Peyer's patch (tissue), 4 donors: Measurements from ENCODE around the gene PHRF1.

ENCODE experiments used
- POLR2A ChIP-seq, 2 donors: fragments of 450-650 bp; IDR thresholded peaks; one replicate each; pipeline ENCODE4 v1.5.1; 2017; ENCODE audit warnings: antibody characterized with exemption in 2 of 2, mild to moderate bottlenecking in 2 of 2, moderate library complexity in 2 of 2
- TF ChIP-seq, protein P1 (sequence below), 6 experiments: fragments of 450-650 bp in 4 of 6; fragments of 200-600 bp in 2 of 6; sonication (generic) in 1 of 6; IDR thresholded peaks; one replicate each; pipeline ENCODE4 v1.5.1; 2017 to 2019; ENCODE audit warnings: antibody characterized with exemption in 6 of 6, mild to moderate bottlenecking in 3 of 6, moderate library complexity in 1 of 6

DNA sequence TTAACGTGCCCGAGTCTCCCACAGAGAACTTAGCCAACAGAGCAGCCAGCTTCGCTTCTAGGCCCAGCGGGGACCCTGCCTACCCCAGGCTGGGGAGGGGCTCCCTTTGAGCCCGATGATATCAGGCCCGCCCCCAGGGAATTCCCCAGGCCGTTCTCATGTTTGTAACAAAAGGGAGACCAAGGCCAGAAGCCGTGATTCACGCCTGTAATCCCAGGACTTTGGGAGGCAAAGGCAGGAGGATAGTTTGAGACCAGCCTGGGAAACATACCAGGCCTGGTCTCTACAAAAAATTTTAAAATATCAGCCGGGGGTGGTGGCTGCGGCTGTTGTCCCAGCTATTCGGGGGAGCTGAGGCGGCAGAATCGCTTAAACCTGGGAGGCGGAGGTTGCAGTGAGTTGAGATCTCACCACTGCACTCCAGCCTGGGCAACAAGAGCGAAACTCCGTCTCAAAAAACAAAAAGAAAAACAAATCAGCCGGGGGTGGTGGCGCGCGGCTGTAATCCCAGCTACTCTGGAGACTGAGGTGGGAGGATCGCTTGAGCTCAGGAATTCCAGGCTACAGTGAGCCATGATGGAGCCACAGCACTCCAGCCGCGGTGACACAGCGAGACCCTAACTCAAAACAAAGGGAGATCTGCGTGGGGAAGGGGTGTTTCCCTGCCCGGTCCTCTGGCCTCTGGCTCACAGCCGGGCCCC, 62.5 kb downstream of the PHRF1 start:
- TF ChIP-seq, protein P1, sequence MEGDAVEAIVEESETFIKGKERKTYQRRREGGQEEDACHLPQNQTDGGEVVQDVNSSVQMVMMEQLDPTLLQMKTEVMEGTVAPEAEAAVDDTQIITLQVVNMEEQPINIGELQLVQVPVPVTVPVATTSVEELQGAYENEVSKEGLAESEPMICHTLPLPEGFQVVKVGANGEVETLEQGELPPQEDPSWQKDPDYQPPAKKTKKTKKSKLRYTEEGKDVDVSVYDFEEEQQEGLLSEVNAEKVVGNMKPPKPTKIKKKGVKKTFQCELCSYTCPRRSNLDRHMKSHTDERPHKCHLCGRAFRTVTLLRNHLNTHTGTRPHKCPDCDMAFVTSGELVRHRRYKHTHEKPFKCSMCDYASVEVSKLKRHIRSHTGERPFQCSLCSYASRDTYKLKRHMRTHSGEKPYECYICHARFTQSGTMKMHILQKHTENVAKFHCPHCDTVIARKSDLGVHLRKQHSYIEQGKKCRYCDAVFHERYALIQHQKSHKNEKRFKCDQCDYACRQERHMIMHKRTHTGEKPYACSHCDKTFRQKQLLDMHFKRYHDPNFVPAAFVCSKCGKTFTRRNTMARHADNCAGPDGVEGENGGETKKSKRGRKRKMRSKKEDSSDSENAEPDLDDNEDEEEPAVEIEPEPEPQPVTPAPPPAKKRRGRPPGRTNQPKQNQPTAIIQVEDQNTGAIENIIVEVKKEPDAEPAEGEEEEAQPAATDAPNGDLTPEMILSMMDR (IDR thresholded peaks at IDR 0.05) = no peak
- no peak for TF ChIP-seq POLR2A (IDR thresholded peaks at IDR 0.05)
